ENCODE data around the gene PPP1R3C.

GRCh38 chr10:91582153-91582554 lies 50.7 kb downstream of the PPP1R3C start:
- TF ChIP-seq, protein P1, sequence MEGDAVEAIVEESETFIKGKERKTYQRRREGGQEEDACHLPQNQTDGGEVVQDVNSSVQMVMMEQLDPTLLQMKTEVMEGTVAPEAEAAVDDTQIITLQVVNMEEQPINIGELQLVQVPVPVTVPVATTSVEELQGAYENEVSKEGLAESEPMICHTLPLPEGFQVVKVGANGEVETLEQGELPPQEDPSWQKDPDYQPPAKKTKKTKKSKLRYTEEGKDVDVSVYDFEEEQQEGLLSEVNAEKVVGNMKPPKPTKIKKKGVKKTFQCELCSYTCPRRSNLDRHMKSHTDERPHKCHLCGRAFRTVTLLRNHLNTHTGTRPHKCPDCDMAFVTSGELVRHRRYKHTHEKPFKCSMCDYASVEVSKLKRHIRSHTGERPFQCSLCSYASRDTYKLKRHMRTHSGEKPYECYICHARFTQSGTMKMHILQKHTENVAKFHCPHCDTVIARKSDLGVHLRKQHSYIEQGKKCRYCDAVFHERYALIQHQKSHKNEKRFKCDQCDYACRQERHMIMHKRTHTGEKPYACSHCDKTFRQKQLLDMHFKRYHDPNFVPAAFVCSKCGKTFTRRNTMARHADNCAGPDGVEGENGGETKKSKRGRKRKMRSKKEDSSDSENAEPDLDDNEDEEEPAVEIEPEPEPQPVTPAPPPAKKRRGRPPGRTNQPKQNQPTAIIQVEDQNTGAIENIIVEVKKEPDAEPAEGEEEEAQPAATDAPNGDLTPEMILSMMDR (IDR thresholded peaks at IDR 0.05), result no peak
- TF ChIP-seq POLR2A (IDR thresholded peaks at IDR 0.05), result no peak

All from testis (tissue), 2 donors.